ENCODE results near the gene SCO2. TPM values are rescaled to one million over a fixed set of nuclear protein-coding genes. Genes with fewer than 3 reads are reported as not detected.

Gene SCO2
- total RNA-seq, 4 donors from 2014 or later, result 1.2 to 6.3 (median 4.5) TPM; not detected in 1

- no peak overlapping the region for H3K4me3 ChIP-seq
- no peak overlapping the region for H3K27ac ChIP-seq
- H3K27me3 ChIP-seq, result no peaks in the 10 kb centered on the region
- DNase-seq, result no peak
- TF ChIP-seq POLR2A (IDR thresholded peaks at IDR 0.05) (no peak), CTCF (IDR thresholded peaks at IDR 0.05) (no peak)
- peaks cover 0 to under 1% (median 0%) of the 10 kb centered on the region in 4 donors for H3K4me1 ChIP-seq
- H3K9me3 ChIP-seq, result no peaks in the 10 kb centered on the region
- H3K36me3 ChIP-seq, result peaks cover 0 to 62% (median 0%) of the 10 kb centered on the region in 3 donors
Measured at GRCh38 chr22:50517495-50518260, 7.7 kb downstream of the SCO2 start.

GRCh38 chr22:50516891-50517290, 8.5 kb downstream of the SCO2 start:
- Histone ChIP-seq H3K27me3 (no peaks in the 10 kb centered on the region), H3K4me3 (no peak overlapping the region), H3K9me3 (no peaks in the 10 kb centered on the region), H3K36me3 (peaks cover 0 to 54% (median 0%) of the 10 kb centered on the region in 3 donors), H3K27ac (no peak overlapping the region), H3K4me1 (no peaks in the 10 kb centered on the region)
- no peak for TF ChIP-seq POLR2A (IDR thresholded peaks at IDR 0.05)
- no peak for TF ChIP-seq CTCF (IDR thresholded peaks at IDR 0.05)
- no peak for DNase-seq

- no peaks in the 10 kb centered on the region for H3K4me1 ChIP-seq
- H3K9me3 ChIP-seq, result no peaks in the 10 kb centered on the region
- H3K27me3 ChIP-seq, result no peaks in the 10 kb centered on the region
- no peak for DNase-seq
- no peak overlapping the region for H3K27ac ChIP-seq
- H3K36me3 ChIP-seq, result peaks cover 0 to 46% (median 0%) of the 10 kb centered on the region in 3 donors
- no peak overlapping the region for H3K4me3 ChIP-seq
- TF ChIP-seq CTCF (IDR thresholded peaks at IDR 0.05), result no peak
- TF ChIP-seq POLR2A (IDR thresholded peaks at IDR 0.05), result no peak
Measured at GRCh38 chr22:50516068-50516467, 9.3 kb downstream of the SCO2 start.

- TF ChIP-seq CTCF (IDR thresholded peaks at IDR 0.05) (no peak), POLR2A (IDR thresholded peaks at IDR 0.05) (no peak)
- H3K4me1 ChIP-seq, result peaks cover 0 to 12% (median 0%) of the 10 kb centered on the region in 4 donors
- no peak overlapping the region for H3K4me3 ChIP-seq
- no peaks in the 10 kb centered on the region for H3K9me3 ChIP-seq
- no peaks in the 10 kb centered on the region for H3K27me3 ChIP-seq
- H3K36me3 ChIP-seq, result peaks cover 0 to 24% (median 0%) of the 10 kb centered on the region in 3 donors
- no peak for DNase-seq
- no peak overlapping the region for H3K27ac ChIP-seq
Measured at GRCh38 chr22:50513175-50513574, 12.2 kb downstream of the SCO2 start.

GRCh38 chr22:50508897-50509296, 16.5 kb downstream of the SCO2 start:
- Histone ChIP-seq H3K9me3 (no peaks in the 10 kb centered on the region), H3K4me3 (peak overlapping the region in 3 of 4 donors; percentile 64 to 83 (median 81)), H3K4me1 (peaks cover 0 to 35% (median 8%) of the 10 kb centered on the region in 4 donors), H3K27me3 (no peaks in the 10 kb centered on the region), H3K36me3 (peaks cover 0 to 25% (median 0%) of the 10 kb centered on the region in 3 donors), H3K27ac (peak overlapping the region; percentile 89 to 98 (median 93))
- DNase-seq, result no peak
- TF ChIP-seq POLR2A (IDR thresholded peaks at IDR 0.05) (no peak), CTCF (IDR thresholded peaks at IDR 0.05) (no peak)

Measured in Peyer's patch (tissue), 4 donors.